HepG2 (cell line): ENCODE results near the gene BOD1. TPM values are rescaled to one million over a fixed set of nuclear protein-coding genes. Genes with fewer than 3 reads are reported as not detected.

Experiments
- ATAC-seq: fragments of 200-7000 bp; cut with Tn5 transposase; 3 replicates; pipeline ENCODE4 v1.9.1; 2020; ENCODE audit warnings: mild to moderate bottlenecking, moderate library complexity
- BruUV-seq: library from RNA; stranded (reverse); fragments of 400-500 nt; replicated peaks from 2 replicates; lab custom pipeline; 2021; lab: Mats Ljungman, UMichigan
- CTCF ChIA-PET: fragments of 300-600 bp; formaldehyde crosslinking; extraction: SDS; loops from one replicate; lab custom pipeline; 2021; ENCODE audit warnings: low total read pairs, inconsistent platforms, low intra/inter-chr PET ratio; lab: Yijun Ruan, JAX
- POLR2A ChIA-PET: fragments of 350-600 bp; sonication (Branson Sonifier 250); formaldehyde crosslinking; loops from one replicate; lab custom pipeline; 2020; ENCODE audit warnings: antibody characterized with exemption, inconsistent platforms; lab: Yijun Ruan, JAX
- DNase-seq: peaks from one replicate; pipeline ENCODE4 v3.0.0-alpha.2; 2015; ENCODE audit warnings: low spot score
- FAIRE-seq: peaks from 3 replicates; lab custom pipeline; 2011; peaks lifted over from hg19 to GRCh38; lab: Jason Lieb, UNC
- H2AFZ ChIP-seq: one replicate; pipeline ENCODE4 v1.6.1; 2011; ENCODE audit warnings: low read length, inconsistent platforms
- H3K27ac ChIP-seq: fragments of 300-600 bp; 3 replicates; pipeline ENCODE4 v1.8.0; 2011; ENCODE audit warnings: mixed run types, mild to moderate bottlenecking, mixed read lengths, low read length, inconsistent platforms; ENCODE audit not compliant: insufficient read depth; ENCODE audit errors: extremely low read length
- H3K27me3 ChIP-seq, 2 experiments: fragments of 200-600 bp in 1 of 2; 2 replicates in 1 of 2; 3 replicates in 1 of 2; pipeline versions ENCODE4 v1.6.0 to v1.8.0; 2011; ENCODE audit warnings: low read length in 2 of 2, mild to moderate bottlenecking in 2 of 2, moderate library complexity in 2 of 2, inconsistent platforms in 1 of 2; ENCODE audit not compliant: insufficient read depth in 2 of 2, control insufficient read depth in 1 of 2
- H3K36me3 ChIP-seq, 2 experiments: fragments of 200-600 bp in 1 of 2; replicated peaks in 1 of 2; 2 replicates in 1 of 2; 3 replicates in 1 of 2; pipeline versions ENCODE4 v1.5.1 to v1.8.0; 2011; ENCODE audit warnings: low read length in 2 of 2, inconsistent platforms in 1 of 2; ENCODE audit not compliant: insufficient read depth in 2 of 2, control insufficient read depth in 1 of 2
- H3K4me1 ChIP-seq: 2 replicates; pipeline ENCODE4 v1.5.1; 2012; ENCODE audit warnings: low read length, inconsistent platforms; ENCODE audit not compliant: insufficient read depth
- H3K4me2 ChIP-seq: 2 replicates; pipeline ENCODE4 v1.6.0; 2011; ENCODE audit warnings: low read depth, low read length, inconsistent platforms
- H3K4me3 ChIP-seq, 3 experiments: fragments of 200-600 bp in 1 of 3; sonication (generic), shearing (Covaris generic) in 1 of 3; replicated peaks in 1 of 3; 2 replicates each; pipeline ENCODE4 v1.5.1; 2011 to 2016; ENCODE audit warnings: low read length in 3 of 3, inconsistent platforms in 2 of 3, low read depth in 2 of 3, mild to moderate bottlenecking in 2 of 3, control low read depth in 1 of 3, mixed read lengths in 1 of 3; ENCODE audit not compliant: insufficient read depth in 1 of 3
- H3K79me2 ChIP-seq: one replicate; pipeline ENCODE4 v1.6.1; 2011; ENCODE audit warnings: low read length, inconsistent platforms; ENCODE audit not compliant: insufficient read depth
- H3K9ac ChIP-seq: 2 replicates; pipeline ENCODE4 v1.6.0; 2011; ENCODE audit warnings: mild to moderate bottlenecking, low read depth, low read length, inconsistent platforms; ENCODE audit not compliant: insufficient read depth
- H3K9me3 ChIP-seq: 2 replicates; pipeline ENCODE4 v1.5.1; 2012; ENCODE audit warnings: mild to moderate bottlenecking, low read length
- H4K20me1 ChIP-seq: 2 replicates; pipeline ENCODE4 v1.6.0; 2011; ENCODE audit warnings: inconsistent platforms, mild to moderate bottlenecking, low read length, moderate library complexity; ENCODE audit not compliant: insufficient read depth
- ELF1 ChIP-seq: sonication (generic); formaldehyde crosslinking; IDR thresholded peaks from 2 replicates; pipeline ENCODE4 v1.4.0; 2020; ENCODE audit warnings: missing genetic modification reagents
- GABPA ChIP-seq, 2 experiments: IDR thresholded peaks; 2 replicates each; pipeline ENCODE4 v1.6.1; 2011 to 2016; ENCODE audit warnings: low read depth in 2 of 2, low read length in 1 of 2, missing biosample characterization in 1 of 2, missing genetic modification characterization in 1 of 2
- GABPB1 ChIP-seq: IDR thresholded peaks from 2 replicates; pipeline ENCODE4 v1.6.1; 2016; ENCODE audit warnings: mild to moderate bottlenecking, missing genetic modification reagents, moderate library complexity, missing compliant biosample characterization
- MXI1 ChIP-seq: IDR thresholded peaks from 3 replicates; pipeline ENCODE4 v1.6.1; 2012; ENCODE audit warnings: low read depth, low read length, inconsistent platforms, borderline replicate concordance
- RBM22 ChIP-seq: fragments of 200-400 bp; formaldehyde crosslinking; optimal IDR thresholded peaks from 2 replicates; pipeline ENCODE3; 2017; ENCODE audit warnings: mild to moderate bottlenecking, low read length, moderate library complexity
- RFX1 ChIP-seq: fragments of 450-650 bp; IDR thresholded peaks from 2 replicates; pipeline ENCODE4 v1.6.1; 2017
- RFX3 ChIP-seq: IDR thresholded peaks from 2 replicates; pipeline ENCODE4 v1.6.1; 2016; ENCODE audit warnings: missing biosample characterization, missing genetic modification reagents
- TFAP4 ChIP-seq: sonication (generic); IDR thresholded peaks from 2 replicates; pipeline ENCODE4 v1.6.1; 2016; ENCODE audit warnings: low read depth, borderline replicate concordance
- ZNF331 ChIP-seq: sonication (generic); formaldehyde crosslinking; IDR thresholded peaks from 2 replicates; pipeline ENCODE4 v1.4.0; 2020; ENCODE audit warnings: missing genetic modification reagents
- ZNF543 ChIP-seq: sonication (generic); formaldehyde crosslinking; IDR thresholded peaks from 2 replicates; pipeline ENCODE4 v1.4.0; 2020; ENCODE audit warnings: mild to moderate bottlenecking, missing genetic modification reagents
- ZUFSP ChIP-seq: sonication (generic); formaldehyde crosslinking; IDR thresholded peaks from 2 replicates; pipeline ENCODE4 v1.9.0; 2021; ENCODE audit warnings: missing genetic modification reagents, mild to moderate bottlenecking, borderline replicate concordance
- WGBS: methylation state at CpG from one replicate; pipeline ENCODE4 v1.1.6; 2017; ENCODE audit warnings: low lambda C conversion rate; 5-methylcytosine and 5-hydroxymethylcytosine counted together
- in situ Hi-C: cut with HindIII; loops from 2 replicates; pipeline ENCODE4 v1.10.0; 2017; ENCODE audit warnings: low pct_unique_long_range_greater_than_20kb; ENCODE audit not compliant: extremely low pct_ligation_motif_present
- intact Hi-C: fragments of 100-400 bp; cut with micrococcal nuclease; formaldehyde crosslinking; loops from one replicate; pipeline ENCODE4 v1.10.0; 2022; ENCODE audit not compliant: unreplicated experiment
- polyA plus RNA-seq, 8 experiments: library from polyadenylated mRNA; depleted of rRNA in 3 of 8; stranded (reverse) in 7 of 8; unstranded in 1 of 8; fragments of >200 nt; fragmentation: Illumina TruSeq in 4 of 8; extraction: Trizol in 4 of 8; gene quantifications; 2 replicates each; pipeline versions ENCODE4 v1.2.1 to v1.2.3, GENCODE V29; 2011 to 2016; ENCODE audit warnings: low read depth in 4 of 8, missing spikeins in 1 of 8, mixed read lengths in 1 of 8; ENCODE audit not compliant: insufficient read depth in 1 of 8
- total RNA-seq, 5 experiments: library from RNA; depleted of rRNA; stranded (reverse); fragments of >200 nt; fragmentation: Illumina TruSeq; extraction: Trizol; gene quantifications; 2 replicates each; pipeline ENCODE4 v1.2.3, GENCODE V29; 2016; ENCODE audit warnings: low read depth in 1 of 5

The BOD1 gene
- total and polyA plus RNA-seq, 2 of the 13 experiments (the other 11 are each of a cell fraction or from before 2014, with no cell fraction given), result 81.5 to 103 TPM

- intact Hi-C loops (no loop called here), in situ Hi-C loops (no loop called here)
- H2AFZ ChIP-seq, result no peak overlapping the region
- H3K4me1 ChIP-seq, result peaks cover 53% of the 10 kb centered on the region
- H3K27ac ChIP-seq, result no peak overlapping the region
- no TSS peak for BruUV-seq
- CTCF ChIA-PET, result no interaction called here
- DNase-seq, result no peak
- ATAC-seq, result peak; percentile 24; the same call in 1 of the 3 replicates
- H4K20me1 ChIP-seq, result no peaks in the 10 kb centered on the region
- FAIRE-seq, result no peak
- no peaks in the 10 kb centered on the region for H3K9me3 ChIP-seq
- no peaks in the 10 kb centered on the region for H3K36me3 ChIP-seq
- no peak overlapping the region for H3K4me3 ChIP-seq
- TF ChIP-seq RFX1 (peak; percentile 79), GABPB1 (CRISPR knock-in tag) (peak; percentile 25; the same call in 1 of the 2 replicates), ZUFSP (CRISPR knock-in tag) (no peak), MXI1 (peak; percentile 61; the same call in 1 of the 3 replicates), RFX3 (CRISPR knock-in tag) (peak; percentile 78), ZNF331 (CRISPR knock-in tag) (no peak), RBM22 (peak; percentile 60), ELF1 (CRISPR knock-in tag) (peak; percentile 40; the same call in 1 of the 2 replicates), GABPA (IDR thresholded peaks at IDR 0.05; ENCODE audit: low read depth, low read length) (no peak), GABPA (CRISPR knock-in tag; IDR thresholded peaks at IDR 0.05; ENCODE audit: low read depth) (peak; percentile 53; the same call in 1 of the 2 replicates), ZNF543 (CRISPR knock-in tag) (no peak), TFAP4 (peak; percentile 19; the same call in 1 of the 2 replicates)
- POLR2A ChIA-PET, result interaction anchor here (0.8 kb wide), 1 partner anchor 27 kb away, joined by 3 read pairs; no protein-coding TSS in a partner anchor
- no peaks in the 10 kb centered on the region for H3K79me2 ChIP-seq
- H3K9ac ChIP-seq, result no peak overlapping the region
- peaks cover 0 to 26% of the 10 kb centered on the region in 2 experiments; a peak in 4 of 5 replicates for H3K27me3 ChIP-seq
- WGBS, result 42% methylated on average over 3 of the region's 3 CpGs
- H3K4me2 ChIP-seq, result no peak overlapping the region
Observed at GRCh38 chr5:173643964-173644363, 27.5 kb upstream of the BOD1 start.
